IMR-90 (cell line): ENCODE measurements around the gene ZNF217. TPM values are rescaled to one million over a fixed set of nuclear protein-coding genes. Genes with fewer than 3 reads are reported as not detected.

Source experiments
- ATAC-seq: fragments of 200-7000 bp; cut with Tn5 transposase; 2 replicates; pipeline ENCODE4 v1.9.1; 2020; ENCODE audit warnings: low read depth, mild to moderate bottlenecking, moderate library complexity
- BruUV-seq: library from RNA; stranded (reverse); fragments of 400-500 nt; replicated peaks from 2 replicates; lab custom pipeline; 2021; lab: Mats Ljungman, UMichigan
- CTCF ChIA-PET: fragments of 300-600 bp; formaldehyde crosslinking; extraction: SDS; loops from one replicate; lab custom pipeline; 2021; ENCODE audit warnings: antibody characterized with exemption; lab: Yijun Ruan, JAX
- POLR2A ChIA-PET: fragments of 300-600 bp; sonication (Branson Sonifier 250); formaldehyde crosslinking; loops from one replicate; lab custom pipeline; 2022; ENCODE audit warnings: antibody characterized with exemption; ENCODE audit not compliant: unreplicated experiment; lab: Charles Lee
- DNase-seq: peaks from one replicate; pipeline ENCODE4 v3.0.0; 2013
- H2AFZ ChIP-seq: replicated peaks from 2 replicates; pipeline ENCODE3; 2013; ENCODE audit warnings: low read length, mild to moderate bottlenecking; ENCODE audit not compliant: poor library complexity
- H2AK5ac ChIP-seq: 2 replicates; pipeline ENCODE4 v1.6.1; 2013; ENCODE audit warnings: low read depth, low read length, inconsistent platforms
- H2AK9ac ChIP-seq: replicated peaks from 2 replicates; pipeline ENCODE3; 2013; ENCODE audit warnings: mild to moderate bottlenecking, low read depth, low read length, moderate library complexity; ENCODE audit not compliant: poor library complexity
- H2BK120ac ChIP-seq: 2 replicates; pipeline ENCODE4 v1.6.1; 2013; ENCODE audit warnings: low read depth, low read length, inconsistent platforms
- H2BK15ac ChIP-seq: 3 replicates; pipeline ENCODE4 v1.6.1; 2013; ENCODE audit warnings: low read depth, low read length, inconsistent platforms
- H2BK20ac ChIP-seq: 2 replicates; pipeline ENCODE4 v1.6.1; 2013; ENCODE audit warnings: low read depth, mild to moderate bottlenecking, inconsistent platforms, low read length, moderate library complexity
- H2BK5ac ChIP-seq: 2 replicates; pipeline ENCODE4 v1.6.1; 2013; ENCODE audit warnings: mild to moderate bottlenecking, low read depth, low read length, inconsistent platforms; ENCODE audit not compliant: poor library complexity, severe bottlenecking
- H3K14ac ChIP-seq: replicated peaks from 2 replicates; pipeline ENCODE4 v1.6.1; 2013; ENCODE audit warnings: low read depth, low read length, inconsistent platforms
- H3K18ac ChIP-seq: 2 replicates; pipeline ENCODE4 v1.6.1; 2013; ENCODE audit warnings: low read depth, low read length, control low read depth
- H3K23ac ChIP-seq: 2 replicates; pipeline ENCODE4 v1.6.1; 2013; ENCODE audit warnings: low read depth, low read length, inconsistent platforms
- H3K27ac ChIP-seq: 2 replicates; pipeline ENCODE4 v1.5.1; 2013; ENCODE audit warnings: mild to moderate bottlenecking, control low read depth, low read length; ENCODE audit not compliant: insufficient read depth
- H3K27me3 ChIP-seq: 2 replicates; pipeline ENCODE4 v1.6.1; 2013; ENCODE audit warnings: low read length; ENCODE audit not compliant: control insufficient read depth, insufficient read depth
- H3K36me3 ChIP-seq: 2 replicates; pipeline ENCODE4 v1.6.1; 2013; ENCODE audit warnings: low read length, mixed read lengths; ENCODE audit not compliant: control insufficient read depth, insufficient read depth
- H3K4ac ChIP-seq: 2 replicates; pipeline ENCODE4 v1.6.1; 2013; ENCODE audit warnings: low read depth, low read length, inconsistent platforms
- H3K4me1 ChIP-seq: 2 replicates; pipeline ENCODE4 v1.6.1; 2013; ENCODE audit warnings: low read length, mixed read lengths; ENCODE audit not compliant: control insufficient read depth, insufficient read depth
- H3K4me2 ChIP-seq: 2 replicates; pipeline ENCODE4 v1.6.1; 2013; ENCODE audit warnings: low read depth, mild to moderate bottlenecking, control low read depth, low read length, moderate library complexity
- H3K4me3 ChIP-seq: 2 replicates; pipeline ENCODE4 v1.5.1; 2013; ENCODE audit warnings: low read depth, mild to moderate bottlenecking, control low read depth, low read length, moderate library complexity; ENCODE audit not compliant: insufficient read depth
- H3K56ac ChIP-seq: 2 replicates; pipeline ENCODE4 v1.6.1; 2013; ENCODE audit warnings: low read length, inconsistent platforms; ENCODE audit not compliant: insufficient read depth; ENCODE audit errors: extremely low read depth
- H3K79me1 ChIP-seq, 2 experiments: 2 replicates each; pipeline ENCODE4 v1.6.1; 2013; ENCODE audit warnings: low read length in 2 of 2, inconsistent platforms in 1 of 2, low read depth in 1 of 2
- H3K9ac ChIP-seq: 2 replicates; pipeline ENCODE4 v1.6.1; 2013; ENCODE audit warnings: low read depth, low read length, control low read depth
- H3K9me1 ChIP-seq: 2 replicates; pipeline ENCODE4 v1.6.1; 2013; ENCODE audit warnings: low read length, inconsistent platforms; ENCODE audit not compliant: insufficient read depth
- H3K9me3 ChIP-seq: 2 replicates; pipeline ENCODE4 v1.6.1; 2013; ENCODE audit warnings: low read length; ENCODE audit not compliant: control insufficient read depth, insufficient read depth
- H4K20me1 ChIP-seq: 2 replicates; pipeline ENCODE4 v1.6.1; 2013; ENCODE audit warnings: low read length, inconsistent platforms; ENCODE audit not compliant: insufficient read depth
- H4K5ac ChIP-seq: 2 replicates; pipeline ENCODE4 v1.6.1; 2013; ENCODE audit warnings: mild to moderate bottlenecking, low read depth, low read length, control low read depth
- H4K8ac ChIP-seq, 2 experiments: 2 replicates each; pipeline ENCODE4 v1.6.1; 2013; ENCODE audit warnings: low read depth in 2 of 2, low read length in 2 of 2, control low read depth in 1 of 2, inconsistent platforms in 1 of 2
- H4K91ac ChIP-seq: 2 replicates; pipeline ENCODE4 v1.6.1; 2013; ENCODE audit warnings: low read depth, low read length, inconsistent platforms; ENCODE audit not compliant: insufficient read depth
- BHLHE40 ChIP-seq: fragments of 150-350 bp; IDR thresholded peaks from 2 replicates; pipeline ENCODE4 v1.6.1; 2016; ENCODE audit warnings: mild to moderate bottlenecking, low read depth, low read length
- CHD1 ChIP-seq: IDR thresholded peaks from 2 replicates; pipeline ENCODE4 v1.6.1; 2012; ENCODE audit warnings: low read depth, low read length, improper control_type of control experiment
- MAZ ChIP-seq: IDR thresholded peaks from 2 replicates; pipeline ENCODE4 v1.6.1; 2012; ENCODE audit warnings: low read depth, mild to moderate bottlenecking, low read length, improper control_type of control experiment, moderate library complexity, borderline replicate concordance
- MXI1 ChIP-seq: IDR thresholded peaks from 2 replicates; pipeline ENCODE4 v1.6.1; 2012; ENCODE audit warnings: low read depth, mild to moderate bottlenecking, low read length, moderate library complexity, borderline replicate concordance
- POLR2A ChIP-seq: IDR thresholded peaks from 2 replicates; pipeline ENCODE4 v1.6.1; 2012; ENCODE audit warnings: mild to moderate bottlenecking, low read depth, low read length
- RAD21 ChIP-seq: IDR thresholded peaks from 2 replicates; pipeline ENCODE4 v1.6.1; 2012; ENCODE audit warnings: low read length, improper control_type of control experiment
- RFX5 ChIP-seq: IDR thresholded peaks from 2 replicates; pipeline ENCODE4 v1.8.0; 2012; ENCODE audit warnings: low read depth, mild to moderate bottlenecking, low read length, moderate library complexity
- WGBS, 2 experiments: methylation state at CpG; one replicate each; pipeline versions ENCODE4 v1.1.5 to v1.1.7; 2013; ENCODE audit warnings: missing lambda C conversion rate in 2 of 2; ENCODE audit not compliant: insufficient read length in 1 of 2; ENCODE audit errors: extremely low coverage in 2 of 2; 5-methylcytosine and 5-hydroxymethylcytosine counted together
- dilution Hi-C: fragments of 300-500 bp; cut with HindIII; formaldehyde crosslinking; loops from one replicate; pipeline ENCODE4 v1.14.3; 2018; ENCODE audit warnings: low sequenced_read_pairs; ENCODE audit not compliant: unreplicated experiment
- in situ Hi-C: fragments of 300-500 bp; cut with MboI; formaldehyde crosslinking; loops from 3 replicates; pipeline ENCODE4 v1.14.3; 2019; ENCODE audit warnings: low sequenced_read_pairs, inconsistent platforms, mixed read lengths
- intact Hi-C: fragments of 100-400 bp; cut with micrococcal nuclease; formaldehyde crosslinking; loops from 2 replicates; pipeline ENCODE4 v1.10.0; 2022
- polyA plus RNA-seq, 3 experiments: library from polyadenylated mRNA; depleted of rRNA; stranded (reverse); fragments of >200 nt; gene quantifications; 2 replicates each; pipeline ENCODE4 v1.2.3, GENCODE V29; 2012; ENCODE audit warnings: low replicate concordance in 1 of 3
- total RNA-seq: library from RNA; depleted of rRNA; stranded (reverse); fragments of >200 nt; gene quantifications from 2 replicates; pipeline ENCODE4 v1.2.3, GENCODE V29; 2012
- TF ChIP-seq, protein P1 (sequence below): fragments of 150-350 bp; IDR thresholded peaks from 2 replicates; pipeline ENCODE4 v1.6.1; 2017; ENCODE audit warnings: mild to moderate bottlenecking, antibody characterized with exemption, low read length, low read depth
- TF ChIP-seq, protein P2 (sequence below): fragments of 150-350 bp; IDR thresholded peaks from 2 replicates; pipeline ENCODE4 v1.6.1; 2016; ENCODE audit warnings: low read depth, mild to moderate bottlenecking, low read length, moderate library complexity, borderline replicate concordance

Gene ZNF217
- total and polyA plus RNA-seq, 2 of the 4 experiments (the other 2 are of a cell fraction), result 9.1 to 27.8 TPM

DNA sequence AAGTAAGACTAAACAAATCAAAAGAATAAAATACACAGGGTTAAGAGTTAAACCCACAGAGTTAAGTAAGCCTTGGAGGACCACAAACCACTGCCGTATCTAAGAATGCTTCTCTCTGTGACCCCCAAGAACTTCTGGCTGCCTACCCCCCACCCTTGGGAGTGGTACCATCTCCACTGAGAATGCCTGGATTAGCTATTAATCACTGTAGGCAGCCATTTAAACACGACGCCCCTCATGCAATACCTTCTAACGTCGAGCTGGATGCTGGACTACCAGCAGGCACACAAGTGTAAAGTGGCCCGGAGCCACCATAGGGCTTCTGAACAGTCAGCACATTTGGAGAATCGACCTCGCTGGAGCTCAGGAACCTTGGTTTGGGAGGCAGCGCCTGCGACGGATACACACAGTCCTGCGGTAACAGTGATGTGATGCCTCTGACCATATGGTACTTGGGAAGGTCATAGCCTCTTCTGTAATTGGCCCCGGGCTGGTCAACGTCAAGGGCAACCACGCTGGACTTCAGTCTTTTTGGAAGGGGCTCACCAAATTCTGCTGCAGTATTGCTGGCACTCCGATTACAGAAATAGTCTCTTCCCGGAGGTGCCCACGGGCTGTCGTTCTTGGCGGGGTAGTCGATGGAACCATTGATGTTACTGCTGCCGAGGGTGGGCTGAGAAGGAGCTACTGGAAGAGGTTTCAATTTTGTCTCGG is 18.0 kb downstream of the ZNF217 start:
- ChIA-PET CTCF (no interaction called here), POLR2A (no interaction called here)
- no peak for DNase-seq
- dilution Hi-C loops, result no loop called here
- Histone ChIP-seq H3K27me3 (no peaks in the 10 kb centered on the region), H3K9ac (no peak overlapping the region), H3K4ac (no peak overlapping the region), H4K91ac (no peak overlapping the region), H3K9me3 (no peaks in the 10 kb centered on the region), H3K18ac (no peak overlapping the region), H2BK5ac (no peak overlapping the region), H2AFZ (no peak overlapping the region), H3K27ac (no peak overlapping the region), H3K4me2 (no peak overlapping the region), H2AK9ac (no peak overlapping the region), H4K5ac (no peak overlapping the region), H4K8ac (no peak overlapping the region), H3K36me3 (peaks cover 65% of the 10 kb centered on the region), H2BK20ac (no peak overlapping the region), H2BK15ac (no peak overlapping the region), H3K23ac (no peak overlapping the region), H2AK5ac (no peak overlapping the region), H3K4me1 (peaks cover 7% of the 10 kb centered on the region), H3K4me3 (no peak overlapping the region), H3K56ac (no peak overlapping the region), H3K79me1 (peaks cover 4 to 48% of the 10 kb centered on the region in 2 experiments; a peak in 3 of 4 replicates), H3K14ac (no peak overlapping the region), H3K9me1 (no peaks in the 10 kb centered on the region; the same call in 1 of the 2 replicates), H2BK120ac (no peak overlapping the region), H4K20me1 (peaks cover 75% of the 10 kb centered on the region)
- in situ Hi-C loops, result loop anchor here (5.0 to 10.0 kb wide), 2 partner anchors 367 to 629 kb away; partner anchors contain the start of gene PFDN4
- WGBS, 2 experiments, result 94% methylated on average over 17 of the region's 23 CpGs; no CpG with 5 or more reads in 1 of the 2 experiments
- ATAC-seq, result no peak
- BruUV-seq, result no TSS peak
- intact Hi-C loops, result loop anchor here (5.0 to 10.0 kb wide), 2 partner anchors 489 to 622 kb away; no protein-coding TSS in a partner anchor
- TF ChIP-seq POLR2A, result no peak
- TF ChIP-seq CHD1, result no peak
- TF ChIP-seq, protein P1, sequence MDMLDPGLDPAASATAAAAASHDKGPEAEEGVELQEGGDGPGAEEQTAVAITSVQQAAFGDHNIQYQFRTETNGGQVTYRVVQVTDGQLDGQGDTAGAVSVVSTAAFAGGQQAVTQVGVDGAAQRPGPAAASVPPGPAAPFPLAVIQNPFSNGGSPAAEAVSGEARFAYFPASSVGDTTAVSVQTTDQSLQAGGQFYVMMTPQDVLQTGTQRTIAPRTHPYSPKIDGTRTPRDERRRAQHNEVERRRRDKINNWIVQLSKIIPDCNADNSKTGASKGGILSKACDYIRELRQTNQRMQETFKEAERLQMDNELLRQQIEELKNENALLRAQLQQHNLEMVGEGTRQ, result no peak
- no peak for TF ChIP-seq RFX5
- TF ChIP-seq MAZ, result no peak
- TF ChIP-seq MXI1, result no peak
- TF ChIP-seq BHLHE40, result no peak
- TF ChIP-seq, protein P2, sequence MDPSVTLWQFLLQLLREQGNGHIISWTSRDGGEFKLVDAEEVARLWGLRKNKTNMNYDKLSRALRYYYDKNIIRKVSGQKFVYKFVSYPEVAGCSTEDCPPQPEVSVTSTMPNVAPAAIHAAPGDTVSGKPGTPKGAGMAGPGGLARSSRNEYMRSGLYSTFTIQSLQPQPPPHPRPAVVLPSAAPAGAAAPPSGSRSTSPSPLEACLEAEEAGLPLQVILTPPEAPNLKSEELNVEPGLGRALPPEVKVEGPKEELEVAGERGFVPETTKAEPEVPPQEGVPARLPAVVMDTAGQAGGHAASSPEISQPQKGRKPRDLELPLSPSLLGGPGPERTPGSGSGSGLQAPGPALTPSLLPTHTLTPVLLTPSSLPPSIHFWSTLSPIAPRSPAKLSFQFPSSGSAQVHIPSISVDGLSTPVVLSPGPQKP, result no peak
- TF ChIP-seq RAD21, result no peak
